Hematopoietic multipotent progenitor cell treated with erythropoietin and hydrocortisone succinate and interleukin-3 and kit ligand, for 17 days (in vitro differentiated cells): Measurements from ENCODE around the gene HOXA4.

Experiments used
- DNase-seq: peaks from one replicate; pipeline ENCODE4 v3.0.0-alpha.2; 2015; ENCODE audit warnings: low spot score

HOXA4 gene

DNA sequence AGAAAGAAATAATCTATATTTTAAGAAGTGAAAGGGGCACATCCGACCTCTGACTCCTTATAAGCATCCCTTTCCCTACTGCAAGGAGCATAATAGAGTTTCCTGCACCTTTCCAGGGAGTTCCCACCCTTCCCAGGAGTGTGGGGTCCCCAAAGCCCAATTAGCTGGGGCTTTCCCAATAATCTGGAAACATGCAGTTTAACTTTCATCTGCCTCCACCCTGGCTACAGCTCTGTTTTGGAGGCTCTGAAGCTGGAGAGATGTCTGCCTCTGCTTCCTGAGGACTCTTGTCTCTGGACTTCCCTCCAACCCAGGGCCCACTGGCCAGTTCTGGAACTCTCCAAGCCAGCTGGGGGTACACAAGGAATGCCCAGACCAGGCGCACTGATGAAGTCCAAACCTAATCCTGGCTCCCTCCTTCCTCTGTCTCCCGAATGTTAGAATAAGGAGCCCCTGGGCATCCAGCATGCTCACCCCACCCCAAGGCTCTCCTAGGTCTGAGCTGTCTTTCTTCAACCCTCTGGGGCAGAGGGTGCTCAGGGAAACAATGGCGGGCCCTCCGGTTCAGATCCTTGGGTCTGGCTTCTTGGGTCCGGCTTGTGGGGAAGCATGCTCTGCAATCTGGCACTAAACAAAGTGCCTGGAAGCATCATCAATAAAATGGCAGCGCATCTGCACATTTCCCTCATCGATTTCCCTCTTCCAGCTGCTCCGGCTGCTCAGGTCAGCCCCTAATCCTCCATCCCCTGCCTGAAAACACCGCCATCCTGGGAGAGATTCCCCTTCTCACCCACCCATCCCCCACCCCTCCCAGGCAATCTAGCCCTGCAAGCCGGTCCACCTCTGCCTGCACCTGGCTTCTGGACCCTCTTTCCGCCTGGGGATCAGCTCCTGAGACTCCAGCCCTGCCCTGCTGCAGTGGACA, 13.3 kb downstream of the HOXA4 start:
- no peak for DNase-seq

DNA sequence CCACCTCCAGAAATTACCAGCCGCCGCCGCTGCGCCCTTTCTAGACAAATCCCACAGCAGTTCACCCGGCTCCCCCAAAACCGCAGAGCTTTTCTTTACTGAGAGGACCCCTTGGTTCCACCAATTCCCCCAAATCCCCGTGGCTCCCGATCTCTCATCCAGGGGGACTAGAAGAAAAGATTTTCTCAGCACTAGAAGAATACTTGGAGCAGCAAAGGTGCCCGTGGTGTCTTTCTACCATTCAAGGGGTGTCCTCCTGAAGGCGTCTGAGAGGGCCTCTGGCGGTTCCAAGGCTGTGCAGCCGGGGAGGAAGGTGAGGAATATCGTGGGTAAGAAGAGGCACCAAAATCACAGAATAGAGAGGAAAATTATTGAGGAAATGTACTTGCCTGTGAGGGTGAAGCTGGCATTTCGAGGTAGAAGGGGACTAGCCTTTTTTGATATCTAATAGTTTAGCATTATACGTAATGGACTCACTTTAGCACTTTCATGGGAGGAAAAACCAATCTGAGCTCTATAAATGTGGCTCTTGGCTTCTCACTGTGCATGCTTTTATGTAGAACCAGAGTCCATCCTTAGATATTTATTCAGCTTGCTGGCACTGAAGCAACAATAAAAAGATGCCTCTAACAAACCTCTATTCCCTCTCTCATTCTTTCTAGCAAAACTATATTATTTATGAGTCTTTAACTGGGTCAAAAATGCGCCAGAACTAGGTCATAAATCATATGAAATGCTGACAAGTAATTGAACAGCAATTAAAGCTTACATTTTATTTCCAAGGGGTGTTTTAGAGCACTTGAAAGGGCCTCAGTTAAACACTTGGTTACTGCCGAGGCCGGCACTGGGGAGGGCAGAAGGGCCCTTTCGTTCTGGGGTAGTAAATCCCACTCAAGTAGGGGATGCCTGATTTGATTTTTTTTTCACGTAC, 14.3 kb downstream of the HOXA4 start:
- no peak for DNase-seq

DNA sequence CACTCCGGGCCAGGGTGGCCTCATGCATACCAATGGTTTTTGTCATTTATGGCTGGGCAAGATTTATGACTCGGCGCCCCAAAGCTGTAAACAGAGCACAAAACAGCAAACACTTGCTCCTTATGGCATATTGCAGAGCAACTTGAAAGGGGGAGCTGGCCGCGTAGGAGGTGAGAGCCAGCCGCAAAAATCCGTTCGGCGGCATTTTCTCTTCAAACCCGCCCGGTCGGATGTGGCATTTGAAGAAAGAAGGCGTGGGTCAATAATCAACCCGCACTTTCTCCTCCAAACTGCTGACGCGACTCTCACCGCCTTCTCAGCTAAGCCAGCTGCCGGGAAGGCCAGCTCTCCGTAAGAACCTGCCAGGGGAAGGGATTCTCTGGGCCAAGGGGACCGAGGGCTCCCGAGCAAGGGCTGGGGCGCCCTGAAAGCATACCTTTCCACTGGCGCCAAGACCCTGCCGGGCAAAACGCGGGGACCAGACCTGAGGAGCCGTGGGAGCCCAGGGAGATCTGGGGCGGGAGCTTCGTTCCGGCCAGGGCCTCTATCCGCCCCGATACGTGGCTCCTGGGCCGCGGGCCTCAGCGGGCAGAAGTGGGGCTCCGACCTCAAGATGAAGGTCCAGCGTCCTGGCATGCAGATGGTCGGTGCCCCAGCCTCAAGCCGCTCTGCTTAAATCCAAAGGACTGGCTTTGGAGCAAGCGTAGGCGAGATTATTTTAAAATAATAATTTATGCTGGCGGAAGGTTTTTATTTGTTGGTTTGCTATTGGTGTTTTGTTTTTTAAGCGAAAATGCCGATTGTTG, 15.1 kb downstream of the HOXA4 start:
- no peak for DNase-seq

- no peak for DNase-seq
Observed at GRCh38 chr7:27114881-27115220, 15.7 kb downstream of the HOXA4 start.

DNA sequence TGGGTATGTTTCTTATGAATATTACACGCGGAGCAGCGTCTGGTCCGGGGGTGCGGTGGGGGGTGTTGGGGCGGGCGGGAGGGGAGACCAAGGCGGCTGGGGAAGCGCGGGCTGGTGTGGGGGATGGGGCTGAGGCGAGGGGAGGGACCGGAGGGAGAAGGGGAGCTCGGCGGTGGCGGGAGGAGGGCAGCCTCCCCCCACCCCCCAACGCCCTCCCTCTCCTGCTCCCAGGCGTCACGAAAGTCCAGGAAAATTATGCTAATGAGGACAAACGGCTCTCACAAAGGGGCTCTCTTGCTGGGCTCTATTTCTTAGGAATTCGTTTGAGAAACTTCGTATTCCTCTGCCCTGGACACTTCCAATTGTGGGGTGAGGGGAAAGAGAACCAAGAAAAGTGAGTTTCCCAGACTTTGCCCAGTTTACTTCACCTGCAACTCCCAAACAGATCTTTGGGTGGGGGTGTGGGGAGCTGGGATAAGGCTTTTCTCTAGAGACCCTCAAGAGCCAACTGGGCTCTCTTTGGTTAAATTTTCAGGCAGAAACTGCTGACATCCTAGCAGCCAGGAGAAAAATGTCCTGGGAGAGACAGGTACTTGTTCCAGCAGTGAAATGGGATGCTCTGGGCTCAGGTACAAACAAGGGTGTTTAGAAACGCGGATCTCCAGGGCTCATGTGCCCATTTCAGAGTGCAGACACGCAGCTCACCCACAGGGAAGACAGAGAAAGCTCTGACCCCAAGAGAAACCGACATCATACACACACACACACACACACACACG, 16.4 kb downstream of the HOXA4 start:
- DNase-seq = no peak

GRCh38 chr7:27112955-27113949, 17.3 kb downstream of the HOXA4 start:
- no peak for DNase-seq

GRCh38 chr7:27112361-27112760, 18.2 kb downstream of the HOXA4 start:
- DNase-seq = no peak

DNA sequence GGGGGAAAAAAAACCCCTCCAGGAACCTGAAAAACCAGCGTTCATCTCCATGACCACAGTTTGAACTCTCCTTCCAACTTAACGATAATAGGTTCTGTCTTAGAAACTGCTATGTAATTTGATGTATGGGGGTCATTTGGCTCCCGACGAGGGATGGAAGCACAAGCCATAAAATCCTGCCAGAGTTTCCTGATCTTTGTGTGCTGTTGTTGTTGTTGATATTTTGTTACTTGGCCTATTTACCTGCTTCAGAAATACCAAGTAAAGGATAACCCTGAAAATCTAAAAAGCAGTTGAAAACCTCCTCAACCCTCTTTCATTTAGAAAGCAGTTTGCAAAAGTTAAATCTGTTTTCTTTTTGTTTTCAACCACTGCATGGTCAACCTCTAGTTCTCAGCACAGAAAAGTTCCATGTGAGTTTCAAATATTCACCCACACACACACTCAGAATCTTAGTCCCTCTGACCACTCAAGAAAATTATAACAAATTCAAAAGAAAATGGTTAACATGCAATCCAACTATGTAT, 18.7 kb downstream of the HOXA4 start:
- no peak for DNase-seq

GRCh38 chr7:27111042-27111750, 19.4 kb downstream of the HOXA4 start:
- no peak for DNase-seq

DNA sequence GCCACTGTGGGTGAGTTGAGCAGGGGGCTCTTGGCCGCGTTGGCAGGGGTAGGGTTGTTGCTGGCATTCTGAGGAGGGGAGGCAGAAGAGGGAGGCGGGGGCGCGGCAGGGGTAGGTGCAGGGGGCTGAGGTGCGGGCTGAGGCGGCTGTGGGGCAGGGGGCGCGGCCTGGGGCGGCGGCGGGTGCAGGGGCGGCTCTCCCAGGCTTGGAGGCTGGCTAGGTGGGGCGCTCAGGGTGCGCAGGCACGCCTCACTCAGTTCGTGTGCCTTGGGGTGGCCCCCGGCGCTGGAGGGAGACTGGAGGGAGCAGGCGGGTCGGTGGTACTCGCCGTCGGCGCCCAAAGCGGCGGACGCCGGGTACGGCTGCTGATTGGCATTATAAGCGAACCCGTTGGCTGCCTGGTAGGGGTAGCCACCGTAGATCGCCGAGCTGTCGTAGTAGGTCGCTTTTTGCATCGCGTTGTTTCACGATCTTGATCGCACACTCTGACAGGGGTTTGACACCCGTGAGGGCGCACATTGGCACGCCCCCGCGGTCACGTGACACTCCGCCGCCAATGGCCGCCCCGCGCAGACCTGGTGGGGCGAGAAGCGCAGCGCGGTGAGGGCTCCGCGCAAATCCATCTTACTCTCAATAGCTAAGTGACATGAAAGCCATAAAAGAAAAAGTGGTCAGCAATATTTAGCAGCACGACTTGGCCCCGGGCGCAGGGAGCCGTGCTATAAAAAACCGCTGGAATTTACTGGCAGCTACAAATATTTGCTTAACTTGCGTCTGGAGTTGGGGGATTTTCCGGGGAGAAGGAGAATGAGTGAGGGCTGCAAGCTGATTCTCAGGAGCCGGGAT, 20.1 kb downstream of the HOXA4 start:
- DNase-seq = no peak

DNA sequence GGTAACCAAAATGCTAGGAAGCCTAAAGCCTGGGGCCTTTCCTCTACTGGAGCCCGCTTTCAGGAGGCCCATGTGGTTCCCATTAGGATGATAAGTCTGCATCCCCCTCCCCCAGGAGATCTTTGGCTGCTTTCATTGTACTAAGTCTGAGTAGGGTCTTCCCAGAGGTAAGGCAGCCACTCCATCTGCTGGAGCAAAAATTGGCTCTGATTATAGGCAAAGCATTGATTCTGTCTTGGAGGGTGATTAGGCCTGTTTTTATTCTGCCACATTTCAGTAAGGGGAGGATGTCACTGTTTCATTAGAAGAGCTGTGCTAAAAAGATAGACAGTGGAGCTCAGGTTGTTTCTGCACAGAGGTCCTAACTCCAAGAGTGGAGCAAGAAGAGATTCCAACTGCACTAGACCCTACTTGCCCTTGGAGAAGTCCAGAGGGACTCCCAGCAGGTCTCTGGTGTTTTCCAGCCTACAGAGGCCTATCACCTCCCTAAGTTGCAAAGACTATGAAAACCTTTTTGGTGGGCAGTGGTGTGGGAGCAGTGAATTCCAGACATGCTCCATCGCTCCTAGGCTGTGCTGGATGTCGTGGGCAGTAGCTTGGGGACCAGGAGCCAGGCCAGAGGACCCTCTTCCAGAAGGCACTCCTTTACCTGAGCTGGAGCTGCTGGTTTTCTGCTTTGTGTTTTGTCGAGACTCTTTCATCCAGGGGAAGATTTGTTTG, 20.9 kb downstream of the HOXA4 start:
- no peak for DNase-seq

GRCh38 chr7:27108390-27109127, 22.0 kb downstream of the HOXA4 start:
- DNase-seq = no peak

- DNase-seq = no peak
Observed at GRCh38 chr7:27107391-27108381, 22.9 kb downstream of the HOXA4 start.

DNA sequence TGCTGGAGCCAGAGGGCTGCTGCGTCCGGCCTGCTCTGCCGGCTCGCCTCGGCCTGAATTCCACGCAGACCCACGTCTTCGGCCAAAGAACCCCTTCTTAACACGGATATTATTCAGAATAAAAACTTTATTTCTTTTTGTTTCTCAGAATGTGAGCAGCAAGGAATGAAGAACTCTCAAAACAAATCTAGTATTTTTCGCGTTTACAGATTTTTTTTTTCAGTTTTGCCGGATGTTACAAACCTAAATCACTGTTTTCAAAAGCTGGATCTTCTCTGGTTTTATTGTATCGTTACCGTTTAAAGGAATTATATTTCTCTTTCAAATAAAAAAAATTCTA, 23.7 kb downstream of the HOXA4 start:
- no peak for DNase-seq

GRCh38 chr7:27106181-27106900, 24.2 kb downstream of the HOXA4 start:
- no peak for DNase-seq
